ENCODE data around the gene GNG8.
A peak's percentile ranks its signal among the peaks of the same experiment; 100 is the strongest.

- TF ChIP-seq CTCF (IDR thresholded peaks at IDR 0.05; ENCODE audit: low read depth, low read length), result peak; percentile 99
- TF ChIP-seq EZH2phosphoT487 (IDR thresholded peaks at IDR 0.05; ENCODE audit: low read depth), result no peak
These were observed 26.0 kb upstream of the GNG8 start for GRCh38 chr19:46661735-46662592.

Measured in OCI-LY3 (cell line).